ENCODE data around the gene IBTK.
"Not testable (repeated sequence)": the region's sequence is repeated elsewhere in the genome, so short reads cannot be mapped to it uniquely, and the experiment has no call there.

DNA sequence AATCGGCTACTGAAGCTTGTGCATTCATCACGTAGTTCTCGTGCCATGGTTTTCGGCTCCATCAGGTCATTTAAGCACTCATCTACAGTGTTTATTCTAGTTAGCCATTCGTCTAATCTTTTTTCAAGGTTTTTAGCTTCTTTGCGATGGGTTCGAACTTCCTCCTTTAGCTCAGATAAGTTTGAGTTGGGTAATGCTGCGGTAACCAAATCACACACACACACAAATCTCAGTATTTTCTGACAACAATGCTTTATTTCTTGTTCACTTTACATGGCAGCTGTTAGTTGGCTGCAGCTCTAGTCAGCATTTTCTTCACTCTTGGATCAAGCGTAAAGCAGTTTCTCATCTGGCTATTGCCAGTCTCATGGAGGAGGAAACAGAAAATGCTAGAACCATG lies 118.6 kb downstream of the IBTK start:
- TF ChIP-seq CTCF, POLR2AphosphoS5 (IDR thresholded peaks at IDR 0.05): not testable (repeated sequence)
